Vagina (tissue), 2 donors: Measurements from ENCODE around the gene AGMAT. TPM values are rescaled to one million over a fixed set of nuclear protein-coding genes. Genes with fewer than 3 reads are reported as not detected.

ENCODE experiments used
- DNase-seq, 2 donors: peaks; one replicate each; pipeline ENCODE4 v3.0.0-alpha.2; 2017; ENCODE audit errors: extremely low spot score in 2 of 2
- H3K27ac ChIP-seq: fragments of 200-600 bp; sonication (generic); one replicate; pipeline ENCODE4 v1.5.1; 2019
- H3K27me3 ChIP-seq: fragments of 200-600 bp; sonication (generic); one replicate; pipeline ENCODE4 v1.5.1; 2019
- H3K36me3 ChIP-seq, 2 donors: fragments of 200-600 bp; sonication (generic); one replicate each; pipeline ENCODE4 v1.5.1; 2017 to 2019
- H3K4me1 ChIP-seq: fragments of 200-600 bp; sonication (generic); one replicate; pipeline ENCODE4 v1.5.1; 2019
- H3K4me3 ChIP-seq, 2 donors: fragments of 200-600 bp; sonication (generic); 1 replicate in 1 of 2; 2 replicates in 1 of 2; pipeline ENCODE4 v1.5.1; 2016 to 2019
- H3K9me3 ChIP-seq: fragments of 200-600 bp; sonication (generic); one replicate; pipeline ENCODE4 v1.5.1; 2019
- CTCF ChIP-seq, 3 experiments: fragments of 450-650 bp in 2 of 3; fragments of 200-600 bp in 1 of 3; sonication (generic) in 1 of 3; IDR thresholded peaks; one replicate each; pipeline ENCODE4 v1.5.1; 2017 to 2019; ENCODE audit warnings: antibody characterized with exemption in 3 of 3, mild to moderate bottlenecking in 2 of 3, moderate library complexity in 2 of 3
- POLR2A ChIP-seq, 2 donors: fragments of 450-650 bp; IDR thresholded peaks; one replicate each; pipeline ENCODE4 v1.6.1; 2017; ENCODE audit warnings: antibody characterized with exemption in 2 of 2, mild to moderate bottlenecking in 2 of 2, moderate library complexity in 2 of 2
- POLR2AphosphoS5 ChIP-seq, 2 donors: sonication (generic); formaldehyde crosslinking; IDR thresholded peaks; one replicate each; pipeline ENCODE4 v1.9.0; 2017; ENCODE audit warnings: antibody characterized with exemption in 2 of 2, mild to moderate bottlenecking in 2 of 2, low read depth in 1 of 2; ENCODE audit not compliant: insufficient read depth in 1 of 2
- intact Hi-C: fragments of 100-400 bp; cut with DNase I; formaldehyde crosslinking; loops from one replicate; pipeline ENCODE4 v1.15.1; 2023
- total RNA-seq: library from RNA; depleted of rRNA; stranded (reverse); fragments of >200 nt; gene quantifications from one replicate; pipeline ENCODE4 v1.2.3, GENCODE V29; 2016

Gene AGMAT
- total RNA-seq, 1 donor from 2014 or later, result 1.5 TPM

- H3K36me3 ChIP-seq, result peaks cover 0 to 58% of the 10 kb centered on the region in 2 donors
- no peaks in the 10 kb centered on the region for H3K9me3 ChIP-seq
- no peaks in the 10 kb centered on the region for H3K4me1 ChIP-seq
- no peaks in the 10 kb centered on the region for H3K27me3 ChIP-seq
- no peak for DNase-seq
- H3K4me3 ChIP-seq, result no peak overlapping the region
- no peak for TF ChIP-seq POLR2AphosphoS5 (IDR thresholded peaks at IDR 0.05; ENCODE audit: insufficient read depth in 1 of 2, low read depth in 1 of 2)
- TF ChIP-seq POLR2A (IDR thresholded peaks at IDR 0.05), result no peak
- no peak for TF ChIP-seq CTCF (IDR thresholded peaks at IDR 0.05)
- intact Hi-C loops, result no loop called here
- H3K27ac ChIP-seq, result no peak overlapping the region
Measured at GRCh38 chr1:15543589-15544568, 41.0 kb downstream of the AGMAT start.

GRCh38 chr1:15543251-15543588 is 41.6 kb downstream of the AGMAT start:
- H3K27ac ChIP-seq, result no peak overlapping the region
- TF ChIP-seq CTCF (IDR thresholded peaks at IDR 0.05), result no peak
- TF ChIP-seq POLR2A (IDR thresholded peaks at IDR 0.05), result no peak
- no peak for TF ChIP-seq POLR2AphosphoS5 (IDR thresholded peaks at IDR 0.05; ENCODE audit: insufficient read depth in 1 of 2, low read depth in 1 of 2)
- no peaks in the 10 kb centered on the region for H3K27me3 ChIP-seq
- intact Hi-C loops, result no loop called here
- no peaks in the 10 kb centered on the region for H3K4me1 ChIP-seq
- DNase-seq, result no peak
- H3K9me3 ChIP-seq, result no peaks in the 10 kb centered on the region
- H3K36me3 ChIP-seq, result peaks cover 0 to 54% of the 10 kb centered on the region in 2 donors
- no peak overlapping the region for H3K4me3 ChIP-seq

GRCh38 chr1:15542388-15543250 is 42.2 kb downstream of the AGMAT start:
- H3K36me3 ChIP-seq, result peaks cover 0 to 54% of the 10 kb centered on the region in 2 donors
- no peak overlapping the region for H3K27ac ChIP-seq
- no peaks in the 10 kb centered on the region for H3K27me3 ChIP-seq
- intact Hi-C loops, result no loop called here
- DNase-seq, result no peak
- no peaks in the 10 kb centered on the region for H3K4me1 ChIP-seq
- H3K4me3 ChIP-seq, result no peak overlapping the region
- no peak for TF ChIP-seq POLR2AphosphoS5 (IDR thresholded peaks at IDR 0.05; ENCODE audit: insufficient read depth in 1 of 2, low read depth in 1 of 2)
- TF ChIP-seq CTCF (IDR thresholded peaks at IDR 0.05), result no peak
- no peak for TF ChIP-seq POLR2A (IDR thresholded peaks at IDR 0.05)
- H3K9me3 ChIP-seq, result no peaks in the 10 kb centered on the region

- H3K27me3 ChIP-seq, result no peaks in the 10 kb centered on the region
Measured at GRCh38 chr1:15541231-15541792, 43.5 kb downstream of the AGMAT start.

More at GRCh38 chr1:15541231-15541792, 43.5 kb downstream of the AGMAT start:
- no peak overlapping the region for H3K27ac ChIP-seq
- intact Hi-C loops, result no loop called here
- peaks cover 0 to 52% of the 10 kb centered on the region in 2 donors for H3K36me3 ChIP-seq
- no peak for DNase-seq
- TF ChIP-seq POLR2AphosphoS5 (IDR thresholded peaks at IDR 0.05; ENCODE audit: insufficient read depth in 1 of 2, low read depth in 1 of 2) (no peak), CTCF (IDR thresholded peaks at IDR 0.05) (no peak), POLR2A (IDR thresholded peaks at IDR 0.05) (no peak)
- no peaks in the 10 kb centered on the region for H3K9me3 ChIP-seq
- H3K4me1 ChIP-seq, result no peaks in the 10 kb centered on the region
- no peak overlapping the region for H3K4me3 ChIP-seq
